ENCODE results near the gene PSMD11. TPM values are rescaled to one million over a fixed set of nuclear protein-coding genes. Genes with fewer than 3 reads are reported as not detected.

The PSMD11 gene
- total RNA-seq, 1 donor from 2014 or later: 94.9 TPM

DNA sequence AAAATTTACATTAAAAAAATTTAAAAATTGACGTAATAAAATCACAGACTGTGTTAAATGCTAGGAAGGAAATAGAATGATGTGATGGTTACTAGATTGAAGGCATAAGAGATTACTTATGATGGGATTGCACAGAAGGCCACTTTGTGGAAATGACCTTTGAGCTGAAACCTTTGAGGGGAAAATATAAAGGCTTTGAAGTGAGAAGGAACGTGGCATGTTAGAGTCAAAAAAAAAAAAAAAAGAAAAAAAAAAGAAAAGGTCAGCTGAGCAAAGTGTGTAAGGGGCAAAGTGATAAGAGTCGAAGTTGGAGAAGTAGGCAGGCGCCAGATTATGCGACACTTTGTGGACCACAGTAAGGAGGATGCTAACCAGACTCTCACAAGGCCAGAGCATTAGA is 3.6 kb upstream of the PSMD11 start:
- DNase-seq (ENCODE audit: low spot score in 2 of 2, unreplicated experiment in 2 of 2): no peak
- Mint-ChIP-seq H3K9me3 (peaks cover 11% of the 10 kb centered on the region), H3K4me3 (no peak overlapping the region), H3K36me3 (no peaks in the 10 kb centered on the region), H3K4me1 (peaks cover 8% of the 10 kb centered on the region), H3K27ac (no peak overlapping the region), H3K27me3 (ENCODE audit: low read depth) (peaks cover 20% of the 10 kb centered on the region)
- TF ChIP-seq, protein P1, sequence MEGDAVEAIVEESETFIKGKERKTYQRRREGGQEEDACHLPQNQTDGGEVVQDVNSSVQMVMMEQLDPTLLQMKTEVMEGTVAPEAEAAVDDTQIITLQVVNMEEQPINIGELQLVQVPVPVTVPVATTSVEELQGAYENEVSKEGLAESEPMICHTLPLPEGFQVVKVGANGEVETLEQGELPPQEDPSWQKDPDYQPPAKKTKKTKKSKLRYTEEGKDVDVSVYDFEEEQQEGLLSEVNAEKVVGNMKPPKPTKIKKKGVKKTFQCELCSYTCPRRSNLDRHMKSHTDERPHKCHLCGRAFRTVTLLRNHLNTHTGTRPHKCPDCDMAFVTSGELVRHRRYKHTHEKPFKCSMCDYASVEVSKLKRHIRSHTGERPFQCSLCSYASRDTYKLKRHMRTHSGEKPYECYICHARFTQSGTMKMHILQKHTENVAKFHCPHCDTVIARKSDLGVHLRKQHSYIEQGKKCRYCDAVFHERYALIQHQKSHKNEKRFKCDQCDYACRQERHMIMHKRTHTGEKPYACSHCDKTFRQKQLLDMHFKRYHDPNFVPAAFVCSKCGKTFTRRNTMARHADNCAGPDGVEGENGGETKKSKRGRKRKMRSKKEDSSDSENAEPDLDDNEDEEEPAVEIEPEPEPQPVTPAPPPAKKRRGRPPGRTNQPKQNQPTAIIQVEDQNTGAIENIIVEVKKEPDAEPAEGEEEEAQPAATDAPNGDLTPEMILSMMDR (IDR thresholded peaks at IDR 0.05; ENCODE audit: unreplicated experiment): no peak

- Mint-ChIP-seq H3K27me3 (ENCODE audit: low read depth) (peaks cover 20% of the 10 kb centered on the region), H3K4me3 (no peak overlapping the region), H3K27ac (no peak overlapping the region), H3K9me3 (peaks cover 3% of the 10 kb centered on the region), H3K4me1 (peaks cover 20% of the 10 kb centered on the region), H3K36me3 (no peaks in the 10 kb centered on the region)
- DNase-seq (ENCODE audit: low spot score in 2 of 2, unreplicated experiment in 2 of 2): no peak
- TF ChIP-seq, protein P1 (IDR thresholded peaks at IDR 0.05; ENCODE audit: unreplicated experiment): no peak
Observed at GRCh38 chr17:32441886-32442285, 2.4 kb upstream of the PSMD11 start.

- no peak for DNase-seq (ENCODE audit: low spot score in 2 of 2, unreplicated experiment in 2 of 2)
- H3K27ac Mint-ChIP-seq: no peak overlapping the region
- H3K27me3 Mint-ChIP-seq (ENCODE audit: low read depth): peaks cover 20% of the 10 kb centered on the region
- peaks cover 22% of the 10 kb centered on the region for H3K4me1 Mint-ChIP-seq
- peak overlapping the region; percentile 92 for H3K4me3 Mint-ChIP-seq
- H3K36me3 Mint-ChIP-seq: peaks cover 3% of the 10 kb centered on the region
- H3K9me3 Mint-ChIP-seq: peaks cover 3% of the 10 kb centered on the region
- TF ChIP-seq, protein P1 (IDR thresholded peaks at IDR 0.05; ENCODE audit: unreplicated experiment): no peak
Observed at GRCh38 chr17:32443827-32444300, 446 bp upstream of the PSMD11 start.

- no peak for DNase-seq (ENCODE audit: low spot score in 2 of 2, unreplicated experiment in 2 of 2)
- H3K36me3 Mint-ChIP-seq: peaks cover 9% of the 10 kb centered on the region
Observed at GRCh38 chr17:32445074-32445415, 735 bp downstream of the PSMD11 start.

GRCh38 chr17:32445497-32445896 is 1.2 kb downstream of the PSMD11 start:
- DNase-seq (ENCODE audit: low spot score in 2 of 2, unreplicated experiment in 2 of 2): no peak
- Mint-ChIP-seq H3K27me3 (ENCODE audit: low read depth) (peaks cover 20% of the 10 kb centered on the region), H3K4me3 (peak overlapping the region; percentile 92), H3K4me1 (peaks cover 22% of the 10 kb centered on the region), H3K9me3 (peaks cover 3% of the 10 kb centered on the region), H3K27ac (peak overlapping the region; percentile 96), H3K36me3 (peaks cover 11% of the 10 kb centered on the region)
- TF ChIP-seq, protein P1 (IDR thresholded peaks at IDR 0.05; ENCODE audit: unreplicated experiment): no peak

More at GRCh38 chr17:32445074-32445415, 735 bp downstream of the PSMD11 start:
- Mint-ChIP-seq H3K27ac (peak overlapping the region; percentile 96), H3K27me3 (ENCODE audit: low read depth) (peaks cover 20% of the 10 kb centered on the region), H3K9me3 (peaks cover 3% of the 10 kb centered on the region), H3K4me1 (peaks cover 22% of the 10 kb centered on the region), H3K4me3 (peak overlapping the region; percentile 92)
- TF ChIP-seq, protein P1 (IDR thresholded peaks at IDR 0.05; ENCODE audit: unreplicated experiment): no peak

DNA sequence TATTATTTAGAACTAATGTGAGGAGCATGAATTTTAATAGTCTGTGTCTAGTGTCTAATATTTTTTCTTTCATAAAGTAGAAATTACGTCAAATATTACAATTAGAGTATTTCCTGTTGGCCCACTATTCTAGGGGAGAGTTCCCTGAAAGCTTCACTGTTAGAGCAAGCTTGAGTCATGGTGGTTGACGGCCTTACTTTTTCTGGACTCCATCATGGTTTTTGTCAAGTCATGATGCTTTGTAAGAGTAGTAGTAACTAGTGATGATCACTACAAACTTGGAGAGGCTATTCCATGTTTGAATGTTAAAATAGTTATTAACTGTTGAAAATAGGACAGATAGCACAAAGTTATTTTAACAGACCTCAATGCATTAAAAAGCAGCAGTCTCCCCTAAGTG is 1.7 kb downstream of the PSMD11 start:
- no peak for DNase-seq (ENCODE audit: low spot score in 2 of 2, unreplicated experiment in 2 of 2)
- peak overlapping the region; percentile 96 for H3K27ac Mint-ChIP-seq
- H3K36me3 Mint-ChIP-seq: peaks cover 14% of the 10 kb centered on the region
- TF ChIP-seq, protein P1 (IDR thresholded peaks at IDR 0.05; ENCODE audit: unreplicated experiment): no peak
- H3K9me3 Mint-ChIP-seq: peaks cover 3% of the 10 kb centered on the region
- H3K4me3 Mint-ChIP-seq: peak overlapping the region; percentile 92
- peaks cover 22% of the 10 kb centered on the region for H3K4me1 Mint-ChIP-seq
- peaks cover 19% of the 10 kb centered on the region for H3K27me3 Mint-ChIP-seq (ENCODE audit: low read depth)

All from mesothelial cell of epicardium (in vitro differentiated cells).